Retinal pigment epithelial cell (primary cell): ENCODE measurements around the gene GBF1.
A peak's percentile ranks its signal among the peaks of the same experiment; 100 is the strongest.

ENCODE experiments used
- DNase-seq: peaks from one replicate; pipeline ENCODE4 v3.0.0-alpha.2; 2010; ENCODE audit warnings: low read depth
- H3K4me3 ChIP-seq: 2 replicates; pipeline ENCODE4 v1.5.1; 2011; ENCODE audit warnings: mild to moderate bottlenecking, low read length, control low read depth, moderate library complexity
- TF ChIP-seq, protein P1 (sequence below): conservative IDR thresholded peaks from 2 replicates; pipeline ENCODE4 v1.5.1; 2011; ENCODE audit warnings: low read depth, low read length, control low read depth, inconsistent platforms

Gene GBF1

DNA sequence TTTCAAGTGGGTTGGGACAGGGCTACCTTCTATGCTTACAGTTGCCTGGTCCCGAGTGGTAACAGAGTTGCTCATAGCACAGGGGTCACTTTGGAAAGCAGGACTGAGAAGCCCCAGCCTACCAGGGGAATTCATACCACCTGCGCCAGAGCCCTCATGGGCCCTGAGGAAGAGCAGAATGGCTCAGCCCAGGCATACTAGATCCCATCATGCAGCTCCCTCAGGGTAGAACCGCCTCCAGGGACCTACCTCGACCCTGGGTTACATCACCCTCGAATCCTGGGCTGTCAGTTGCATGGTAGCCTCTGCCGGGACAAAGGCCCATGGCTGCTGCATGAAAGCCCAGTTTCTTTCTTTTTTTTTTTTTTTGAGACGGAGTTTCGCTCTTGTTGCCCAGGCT is 184.1 kb downstream of the GBF1 start:
- no peak for DNase-seq
- no peak overlapping the region for H3K4me3 ChIP-seq
- TF ChIP-seq, protein P1, sequence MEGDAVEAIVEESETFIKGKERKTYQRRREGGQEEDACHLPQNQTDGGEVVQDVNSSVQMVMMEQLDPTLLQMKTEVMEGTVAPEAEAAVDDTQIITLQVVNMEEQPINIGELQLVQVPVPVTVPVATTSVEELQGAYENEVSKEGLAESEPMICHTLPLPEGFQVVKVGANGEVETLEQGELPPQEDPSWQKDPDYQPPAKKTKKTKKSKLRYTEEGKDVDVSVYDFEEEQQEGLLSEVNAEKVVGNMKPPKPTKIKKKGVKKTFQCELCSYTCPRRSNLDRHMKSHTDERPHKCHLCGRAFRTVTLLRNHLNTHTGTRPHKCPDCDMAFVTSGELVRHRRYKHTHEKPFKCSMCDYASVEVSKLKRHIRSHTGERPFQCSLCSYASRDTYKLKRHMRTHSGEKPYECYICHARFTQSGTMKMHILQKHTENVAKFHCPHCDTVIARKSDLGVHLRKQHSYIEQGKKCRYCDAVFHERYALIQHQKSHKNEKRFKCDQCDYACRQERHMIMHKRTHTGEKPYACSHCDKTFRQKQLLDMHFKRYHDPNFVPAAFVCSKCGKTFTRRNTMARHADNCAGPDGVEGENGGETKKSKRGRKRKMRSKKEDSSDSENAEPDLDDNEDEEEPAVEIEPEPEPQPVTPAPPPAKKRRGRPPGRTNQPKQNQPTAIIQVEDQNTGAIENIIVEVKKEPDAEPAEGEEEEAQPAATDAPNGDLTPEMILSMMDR = no peak

- peak overlapping the region; percentile 88 for H3K4me3 ChIP-seq
- no peak for DNase-seq
- TF ChIP-seq, protein P1 = no peak
Measured at GRCh38 chr10:102431452-102432124, 186.3 kb downstream of the GBF1 start.
